H9 (cell line): ENCODE results near the gene ZSCAN22. TPM values are rescaled to one million over a fixed set of nuclear protein-coding genes. Genes with fewer than 3 reads are reported as not detected.

Experiments used
- DNase-seq: peaks from one replicate; pipeline ENCODE4 v3.0.0-alpha.2; 2017
- H2AFZ ChIP-seq: one replicate; pipeline ENCODE4 v1.6.1; 2013; ENCODE audit warnings: mild to moderate bottlenecking, low read length, control low read depth, moderate library complexity
- H2AK5ac ChIP-seq: 2 replicates; pipeline ENCODE4 v1.6.1; 2013; ENCODE audit warnings: low read length, control low read depth, mixed read lengths; ENCODE audit not compliant: insufficient read length
- H2BK120ac ChIP-seq: one replicate; pipeline ENCODE4 v1.6.1; 2013; ENCODE audit warnings: low read depth, mild to moderate bottlenecking, low read length, control low read depth, inconsistent platforms; ENCODE audit not compliant: poor library complexity, severe bottlenecking
- H2BK12ac ChIP-seq: 2 replicates; pipeline ENCODE4 v1.6.1; 2013; ENCODE audit warnings: low read length, control low read depth, mixed read lengths, low read depth; ENCODE audit not compliant: insufficient read length
- H2BK15ac ChIP-seq: 2 replicates; pipeline ENCODE4 v1.6.1; 2013; ENCODE audit warnings: low read depth, low read length, control low read depth
- H2BK20ac ChIP-seq: one replicate; pipeline ENCODE4 v1.6.1; 2013; ENCODE audit warnings: low read depth, mild to moderate bottlenecking, low read length, control low read depth, inconsistent platforms; ENCODE audit not compliant: poor library complexity, severe bottlenecking
- H2BK5ac ChIP-seq: 2 replicates; pipeline ENCODE4 v1.6.1; 2013; ENCODE audit warnings: low read length, control low read depth, mixed read lengths; ENCODE audit not compliant: insufficient read length
- H3K14ac ChIP-seq: 2 replicates; pipeline ENCODE4 v1.6.1; 2013; ENCODE audit warnings: low read length, control low read depth; ENCODE audit not compliant: insufficient read depth
- H3K18ac ChIP-seq: 2 replicates; pipeline ENCODE4 v1.6.1; 2013; ENCODE audit warnings: low read depth, mild to moderate bottlenecking, mixed read lengths, low read length, control low read depth; ENCODE audit not compliant: insufficient read length
- H3K23ac ChIP-seq: 2 replicates; pipeline ENCODE4 v1.6.1; 2013; ENCODE audit warnings: low read length, control low read depth, mixed read lengths, low read depth; ENCODE audit not compliant: insufficient read length
- H3K23me2 ChIP-seq: 2 replicates; pipeline ENCODE4 v1.6.1; 2013; ENCODE audit warnings: low read depth, mild to moderate bottlenecking, mixed read lengths, low read length, control low read depth; ENCODE audit not compliant: insufficient read length, poor library complexity, severe bottlenecking
- H3K27ac ChIP-seq: 2 replicates; pipeline ENCODE4 v1.5.1; 2013; ENCODE audit warnings: low read length, control low read depth, mixed read lengths, low read depth; ENCODE audit not compliant: insufficient read length
- H3K27me3 ChIP-seq: 2 replicates; pipeline ENCODE4 v1.6.1; 2013; ENCODE audit warnings: low read length, control low read depth, inconsistent platforms; ENCODE audit not compliant: insufficient read depth
- H3K4ac ChIP-seq: 2 replicates; pipeline ENCODE4 v1.6.1; 2013; ENCODE audit warnings: low read depth, mild to moderate bottlenecking, control low read depth, inconsistent platforms, low read length, moderate library complexity
- H3K4me1 ChIP-seq: 2 replicates; pipeline ENCODE4 v1.6.1; 2013; ENCODE audit warnings: low read length, control low read depth, inconsistent platforms; ENCODE audit not compliant: insufficient read depth
- H3K4me2 ChIP-seq: 2 replicates; pipeline ENCODE4 v1.6.1; 2013; ENCODE audit warnings: low read length, control low read depth, mixed read lengths; ENCODE audit not compliant: insufficient read length, insufficient read depth
- H3K56ac ChIP-seq: 2 replicates; pipeline ENCODE4 v1.6.1; 2013; ENCODE audit warnings: low read depth, mild to moderate bottlenecking, mixed read lengths, low read length, control low read depth; ENCODE audit not compliant: insufficient read length
- H3K79me1 ChIP-seq: 2 replicates; pipeline ENCODE4 v1.6.1; 2013; ENCODE audit warnings: low read depth, mild to moderate bottlenecking, moderate library complexity, low read length, control low read depth, inconsistent platforms; ENCODE audit not compliant: insufficient read depth, poor library complexity, severe bottlenecking
- H3K79me2 ChIP-seq: 2 replicates; pipeline ENCODE4 v1.6.1; 2013; ENCODE audit warnings: low read length, control low read depth, inconsistent platforms; ENCODE audit not compliant: insufficient read depth
- H3K9ac ChIP-seq: 2 replicates; pipeline ENCODE4 v1.6.1; 2013; ENCODE audit warnings: low read length, control low read depth, mixed read lengths; ENCODE audit not compliant: insufficient read length; ENCODE audit errors: extremely low read depth
- H3K9me3 ChIP-seq: one replicate; pipeline ENCODE4 v1.6.1; 2013; ENCODE audit warnings: low read depth, low read length, inconsistent platforms; ENCODE audit not compliant: control insufficient read depth
- H3T11ph ChIP-seq: one replicate; pipeline ENCODE4 v1.6.1; 2013; ENCODE audit warnings: mild to moderate bottlenecking, low read length, control low read depth, inconsistent platforms
- H4K20me1 ChIP-seq: one replicate; pipeline ENCODE4 v1.6.1; 2013; ENCODE audit not compliant: control insufficient read depth, insufficient read length, insufficient read depth
- H4K5ac ChIP-seq: 2 replicates; pipeline ENCODE4 v1.6.1; 2013; ENCODE audit warnings: low read depth, mild to moderate bottlenecking, mixed read lengths, low read length, control low read depth; ENCODE audit not compliant: insufficient read length
- H4K8ac ChIP-seq: replicated peaks from 2 replicates; pipeline ENCODE4 v1.6.1; 2013; ENCODE audit warnings: low read length, control low read depth, mixed read lengths, low read depth; ENCODE audit not compliant: insufficient read length
- H4K91ac ChIP-seq: 2 replicates; pipeline ENCODE4 v1.6.1; 2013; ENCODE audit warnings: low read depth, mild to moderate bottlenecking, moderate library complexity, mixed read lengths, low read length, control low read depth; ENCODE audit not compliant: insufficient read length
- H3K27ac Mint-ChIP-seq, 3 experiments: 2 replicates in 2 of 3; 3 replicates in 1 of 3; pipeline ENCODE4 v1.8.0; 2020 to 2021; ENCODE audit warnings: mixed read lengths in 3 of 3, mild to moderate bottlenecking in 1 of 3, moderate library complexity in 1 of 3
- H3K27me3 Mint-ChIP-seq: 2 replicates; pipeline ENCODE4 v1.8.0; 2021; ENCODE audit warnings: low read depth, mild to moderate bottlenecking, moderate library complexity, mixed read lengths
- H3K36me3 Mint-ChIP-seq, 3 experiments: 2 replicates in 2 of 3; 3 replicates in 1 of 3; pipeline ENCODE4 v1.8.0; 2020 to 2021; ENCODE audit warnings: low read depth in 3 of 3, mixed read lengths in 3 of 3; ENCODE audit not compliant: insufficient read depth in 1 of 3
- H3K4me1 Mint-ChIP-seq, 2 experiments: 2 replicates each; pipeline ENCODE4 v1.8.0; 2020; ENCODE audit warnings: mixed read lengths in 2 of 2
- H3K4me3 Mint-ChIP-seq, 2 experiments: 2 replicates in 1 of 2; 3 replicates in 1 of 2; pipeline ENCODE4 v1.8.0; 2020 to 2021; ENCODE audit warnings: mild to moderate bottlenecking in 2 of 2, mixed read lengths in 2 of 2, moderate library complexity in 1 of 2
- H3K9me3 Mint-ChIP-seq, 2 experiments: 2 replicates in 1 of 2; 3 replicates in 1 of 2; pipeline ENCODE4 v1.8.0; 2020; ENCODE audit warnings: mild to moderate bottlenecking in 2 of 2, mixed read lengths in 2 of 2, moderate library complexity in 1 of 2
- CTCF ChIP-seq: fragments of 200-600 bp; sonication (generic); conservative IDR thresholded peaks from 3 replicates; pipeline ENCODE4 v1.8.0; 2021; ENCODE audit warnings: antibody characterized with exemption, mild to moderate bottlenecking
- WGBS: extraction: QIAGEN DNeasy Blood & Tissue Kit; methylation state at CpG from one replicate; pipeline ENCODE4 v1.1.7; 2013; ENCODE audit warnings: missing lambda C conversion rate, low lambda C conversion rate, mixed read lengths; ENCODE audit not compliant: insufficient read length; ENCODE audit errors: extremely low coverage; 5-methylcytosine and 5-hydroxymethylcytosine counted together
- total RNA-seq: library from RNA; stranded (reverse); gene quantifications from 2 replicates; pipeline ENCODE4 v1.2.1, GENCODE V29; 2021

Gene ZSCAN22
- total RNA-seq, 1 experiment from 2014 or later, result 4.8 TPM

- H3K9me3 ChIP-seq, result no peaks in the 10 kb centered on the region
- no peak overlapping the region for H3K56ac ChIP-seq
- no peak overlapping the region for H4K8ac ChIP-seq
- H3K79me2 ChIP-seq, result no peaks in the 10 kb centered on the region
- H2AK5ac ChIP-seq, result no peak overlapping the region
- H2BK120ac ChIP-seq, result no peak overlapping the region
- no peak overlapping the region for H2BK5ac ChIP-seq
- H3K9ac ChIP-seq, result no peak overlapping the region
- H3T11ph ChIP-seq, result no peak overlapping the region
- Mint-ChIP-seq H3K36me3 (peaks cover 0 to 4% (median 2%) of the 10 kb centered on the region in 3 experiments; a peak in 4 of 7 replicates), H3K4me3 (no peak overlapping the region), H3K4me1 (peaks cover 0 to 6% of the 10 kb centered on the region in 2 experiments; a peak in 2 of 4 replicates), H3K27me3 (peaks cover 6% of the 10 kb centered on the region), H3K27ac (no peak overlapping the region), H3K9me3 (no peaks in the 10 kb centered on the region)
- H3K79me1 ChIP-seq, result no peaks in the 10 kb centered on the region
- no peak overlapping the region for H3K18ac ChIP-seq
- H2BK12ac ChIP-seq, result no peak overlapping the region
- H3K23ac ChIP-seq, result no peak overlapping the region
- H3K14ac ChIP-seq, result no peak overlapping the region
- no peak for DNase-seq
- WGBS, result no CpG with 5 or more reads among the region's 34 CpGs
- H4K91ac ChIP-seq, result no peak overlapping the region
- no peak overlapping the region for H2BK20ac ChIP-seq
- no peak overlapping the region for H3K4ac ChIP-seq
- no peaks in the 10 kb centered on the region for H3K4me1 ChIP-seq
- H3K23me2 ChIP-seq, result peaks cover 6% of the 10 kb centered on the region
- no peak for TF ChIP-seq CTCF
- H3K27me3 ChIP-seq, result no peaks in the 10 kb centered on the region
- H2BK15ac ChIP-seq, result no peak overlapping the region
- H3K27ac ChIP-seq, result no peak overlapping the region
- H4K20me1 ChIP-seq, result no peaks in the 10 kb centered on the region
- H3K4me2 ChIP-seq, result no peak overlapping the region
- H2AFZ ChIP-seq, result no peak overlapping the region
- H4K5ac ChIP-seq, result no peak overlapping the region
These were observed 24.2 kb downstream of the ZSCAN22 start for GRCh38 chr19:58350871-58351557.
